Measurements from ENCODE around the gene TCOF1. TPM values are rescaled to one million over a fixed set of nuclear protein-coding genes. Genes with fewer than 3 reads are reported as not detected.
"Not testable (repeated sequence)": the region's sequence is repeated elsewhere in the genome, so short reads cannot be mapped to it uniquely, and the experiment has no call there.

Gene TCOF1
- polyA plus RNA-seq, 3 donors, result 33.0 to 36.4 (median 34.0) TPM

GRCh38 chr5:150419630-150420270, 62.3 kb downstream of the TCOF1 start:
- DNase-seq (ENCODE audit: low read depth in 3 of 3, low spot score in 2 of 3), result no peak

- no peak for DNase-seq (ENCODE audit: low read depth in 3 of 3, low spot score in 2 of 3)
Observed at GRCh38 chr5:150422075-150422474, 64.6 kb downstream of the TCOF1 start.

- no peak for DNase-seq (ENCODE audit: low read depth in 3 of 3, low spot score in 2 of 3)
Observed at GRCh38 chr5:150422758-150423157, 65.3 kb downstream of the TCOF1 start.

- not testable (repeated sequence) for DNase-seq (ENCODE audit: low read depth in 3 of 3, low spot score in 2 of 3)
Observed at GRCh38 chr5:150426165-150426564, 68.7 kb downstream of the TCOF1 start.

- no peak for DNase-seq (ENCODE audit: low read depth in 3 of 3, low spot score in 2 of 3)
Observed at GRCh38 chr5:150428106-150428876, 70.8 kb downstream of the TCOF1 start.

- DNase-seq (ENCODE audit: low read depth in 3 of 3, low spot score in 2 of 3), result no peak
Observed at GRCh38 chr5:150428978-150429377, 71.5 kb downstream of the TCOF1 start.

GRCh38 chr5:150429410-150429873, 71.9 kb downstream of the TCOF1 start:
- no peak for DNase-seq (ENCODE audit: low read depth in 3 of 3, low spot score in 2 of 3)

GRCh38 chr5:150431048-150431447, 73.6 kb downstream of the TCOF1 start:
- no peak for DNase-seq (ENCODE audit: low read depth in 3 of 3, low spot score in 2 of 3)

GRCh38 chr5:150431574-150431973, 74.1 kb downstream of the TCOF1 start:
- DNase-seq (ENCODE audit: low read depth in 3 of 3, low spot score in 2 of 3), result no peak

- DNase-seq (ENCODE audit: low read depth in 3 of 3, low spot score in 2 of 3), result no peak
Observed at GRCh38 chr5:150434464-150434863, 77.0 kb downstream of the TCOF1 start.

GRCh38 chr5:150436141-150436680, 78.7 kb downstream of the TCOF1 start:
- peak; percentile 56 to 75 (median 60) for DNase-seq (ENCODE audit: low read depth in 3 of 3, low spot score in 2 of 3)

- no peak for DNase-seq (ENCODE audit: low read depth in 3 of 3, low spot score in 2 of 3)
Observed at GRCh38 chr5:150438873-150439546, 81.5 kb downstream of the TCOF1 start.

- DNase-seq (ENCODE audit: low read depth in 3 of 3, low spot score in 2 of 3), result no peak
Observed at GRCh38 chr5:150440948-150441812, 83.7 kb downstream of the TCOF1 start.

- no peak for DNase-seq (ENCODE audit: low read depth in 3 of 3, low spot score in 2 of 3)
Observed at GRCh38 chr5:150441813-150442698, 84.6 kb downstream of the TCOF1 start.

GRCh38 chr5:150442699-150443080, 85.2 kb downstream of the TCOF1 start:
- DNase-seq (ENCODE audit: low read depth in 3 of 3, low spot score in 2 of 3), result no peak

GRCh38 chr5:150443242-150444075, 86.0 kb downstream of the TCOF1 start:
- DNase-seq (ENCODE audit: low read depth in 3 of 3, low spot score in 2 of 3), result no peak

GRCh38 chr5:150444770-150445169, 87.3 kb downstream of the TCOF1 start:
- no peak for DNase-seq (ENCODE audit: low read depth in 3 of 3, low spot score in 2 of 3)

GRCh38 chr5:150446088-150446487, 88.6 kb downstream of the TCOF1 start:
- DNase-seq (ENCODE audit: low read depth in 3 of 3, low spot score in 2 of 3), result no peak

Data from right renal cortex interstitium (tissue), 3 donors.